A673 (cell line): ENCODE measurements around the gene HRH1. TPM values are rescaled to one million over a fixed set of nuclear protein-coding genes. Genes with fewer than 3 reads are reported as not detected.

Source experiments
- BruUV-seq: library from RNA; stranded (reverse); fragments of 400-500 nt; replicated peaks from 2 replicates; lab custom pipeline; 2021; lab: Mats Ljungman, UMichigan
- CTCF ChIA-PET: fragments of 300-600 bp; sonication (Branson Sonifier 250); formaldehyde crosslinking; loops from one replicate; lab custom pipeline; 2022; ENCODE audit warnings: antibody characterized with exemption; lab: Charles Lee
- POLR2A ChIA-PET: fragments of 300-600 bp; sonication (Branson Sonifier 250); formaldehyde crosslinking; loops from one replicate; lab custom pipeline; 2022; ENCODE audit warnings: antibody characterized with exemption; ENCODE audit not compliant: low non-redundant PET; lab: Charles Lee
- DNase-seq: peaks from one replicate; pipeline ENCODE4 v3.0.0-alpha.2; 2015; ENCODE audit warnings: low spot score
- H3K27ac ChIP-seq: fragments of 200-600 bp; sonication (generic); 2 replicates; pipeline ENCODE4 v1.5.1; 2016; ENCODE audit warnings: mixed run types, low read depth, mild to moderate bottlenecking, mixed read lengths, antibody characterized with exemption, low read length; ENCODE audit not compliant: poor library complexity, severe bottlenecking
- H3K27me3 ChIP-seq: fragments of 200-600 bp; sonication (generic); replicated peaks from 2 replicates; pipeline ENCODE4 v1.6.1; 2017; ENCODE audit warnings: mixed run types, low read depth, mild to moderate bottlenecking, mixed read lengths, antibody characterized with exemption, low read length; ENCODE audit not compliant: insufficient read depth, poor library complexity
- H3K36me3 ChIP-seq: fragments of 200-600 bp; sonication (generic); 2 replicates; pipeline ENCODE4 v1.6.1; 2016; ENCODE audit warnings: mixed run types, mild to moderate bottlenecking, mixed read lengths, antibody characterized with exemption, low read length; ENCODE audit not compliant: insufficient read depth, poor library complexity, severe bottlenecking
- H3K4me1 ChIP-seq: fragments of 200-600 bp; sonication (generic); 2 replicates; pipeline ENCODE4 v1.6.1; 2017; ENCODE audit warnings: mixed run types, mild to moderate bottlenecking, mixed read lengths, antibody characterized with exemption, low read length; ENCODE audit not compliant: insufficient read depth, poor library complexity, severe bottlenecking
- H3K4me3 ChIP-seq: fragments of 200-600 bp; sonication (generic); 2 replicates; pipeline ENCODE4 v1.5.1; 2016; ENCODE audit warnings: low read depth, mixed run types, mild to moderate bottlenecking, mixed read lengths, low read length; ENCODE audit not compliant: poor library complexity, severe bottlenecking
- H3K9me3 ChIP-seq: fragments of 200-600 bp; sonication (generic); 2 replicates; pipeline ENCODE4 v1.6.1; 2016; ENCODE audit warnings: mixed run types, low read depth, mild to moderate bottlenecking, mixed read lengths, antibody characterized with exemption, low read length; ENCODE audit not compliant: poor library complexity, severe bottlenecking
- CTCF ChIP-seq: fragments of 300-800, 200-600 bp; sonication (generic); conservative IDR thresholded peaks from 2 replicates; pipeline ENCODE4 v1.5.1; 2017; ENCODE audit warnings: low read depth, mild to moderate bottlenecking, antibody characterized with exemption, low read length, moderate library complexity, mixed read lengths
- EZH2 ChIP-seq: fragments of 200-600 bp; sonication (generic); IDR thresholded peaks from 2 replicates; pipeline ENCODE4 v1.6.1; 2017; ENCODE audit warnings: borderline replicate concordance, low read depth, mild to moderate bottlenecking, mixed read lengths, antibody characterized with exemption, low read length; ENCODE audit not compliant: poor library complexity, severe bottlenecking
- intact Hi-C: fragments of 100-400 bp; cut with micrococcal nuclease; formaldehyde crosslinking; loops from one replicate; pipeline ENCODE4 v1.10.0; 2022; ENCODE audit not compliant: unreplicated experiment
- total RNA-seq: library from RNA; stranded (reverse); gene quantifications from 2 replicates; pipeline ENCODE4 v1.2.3, GENCODE V29; 2021

HRH1 gene
- total RNA-seq, 1 experiment from 2014 or later, result 0.92 TPM

DNA sequence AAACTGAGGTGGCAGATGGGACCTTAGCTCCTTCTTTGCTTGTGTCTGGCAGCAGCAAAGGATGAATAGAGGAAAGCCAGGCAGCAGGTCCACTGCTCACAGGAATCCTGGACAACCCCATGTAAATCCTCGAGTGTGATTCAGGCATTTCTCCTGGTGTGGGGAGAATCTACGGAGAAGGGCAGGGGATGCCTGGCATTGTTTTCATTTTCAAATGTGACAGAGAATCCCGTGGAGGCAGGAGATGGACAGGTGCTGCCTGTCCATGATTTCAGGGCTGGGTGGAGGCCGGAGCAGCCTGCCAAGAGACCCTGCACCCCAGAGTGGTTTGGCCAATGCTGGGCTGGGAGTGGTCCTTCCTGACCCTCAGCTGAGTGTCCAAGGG, 1.7 kb downstream of the HRH1 start:
- Histone ChIP-seq H3K9me3 (no peaks in the 10 kb centered on the region), H3K27me3 (peaks cover 22% of the 10 kb centered on the region), H3K36me3 (no peaks in the 10 kb centered on the region), H3K27ac (no peak overlapping the region), H3K4me1 (peaks cover 5% of the 10 kb centered on the region), H3K4me3 (no peak overlapping the region)
- no TSS peak for BruUV-seq
- POLR2A ChIA-PET, result no interaction called here
- intact Hi-C loops, result loop anchor here (5.0 kb wide), 1 partner anchor 496 kb away; no protein-coding TSS in a partner anchor
- CTCF ChIA-PET, result interaction anchor here (0.6 to 1.8 kb wide), 3 partner anchors 83 to 182 kb away, joined by 3 to 18 read pairs (median 3); no protein-coding TSS in a partner anchor
- TF ChIP-seq CTCF (no peak), EZH2 (no peak)
- DNase-seq, result no peak

DNA sequence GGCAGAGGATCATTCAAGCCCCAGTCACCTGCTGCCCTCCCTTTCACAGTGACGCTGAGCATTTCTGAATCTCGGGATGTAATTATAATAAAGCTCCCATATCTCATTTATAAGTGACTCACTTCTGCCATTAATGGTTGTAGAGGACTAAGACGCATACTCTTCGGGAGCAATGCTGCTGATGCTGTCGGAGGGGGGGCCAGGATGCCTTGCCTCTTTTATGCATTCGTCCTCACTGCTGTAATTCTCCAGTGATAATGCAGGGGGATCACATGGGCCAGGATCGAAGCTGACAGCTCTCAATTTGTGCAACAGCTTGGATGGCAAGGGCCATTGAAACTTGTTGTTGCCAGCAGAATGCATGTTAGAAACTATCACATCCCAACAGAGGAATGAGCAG, 3.1 kb downstream of the HRH1 start:
- no peak overlapping the region for H3K27ac ChIP-seq
- intact Hi-C loops, result loop anchor here (5.0 kb wide), 1 partner anchor 495 kb away; no protein-coding TSS in a partner anchor
- no peak for DNase-seq
- TF ChIP-seq EZH2 (no peak), CTCF (no peak)
- H3K36me3 ChIP-seq, result no peaks in the 10 kb centered on the region
- BruUV-seq, result no TSS peak
- CTCF ChIA-PET, result interaction anchor here (0.5 to 1.0 kb wide), 2 partner anchors 97 to 494 kb away, joined by 3 read pairs; no protein-coding TSS in a partner anchor
- no peak overlapping the region for H3K4me3 ChIP-seq
- no peaks in the 10 kb centered on the region for H3K9me3 ChIP-seq
- POLR2A ChIA-PET, result no interaction called here
- H3K27me3 ChIP-seq, result peaks cover 22% of the 10 kb centered on the region
- H3K4me1 ChIP-seq, result peaks cover 5% of the 10 kb centered on the region

DNA sequence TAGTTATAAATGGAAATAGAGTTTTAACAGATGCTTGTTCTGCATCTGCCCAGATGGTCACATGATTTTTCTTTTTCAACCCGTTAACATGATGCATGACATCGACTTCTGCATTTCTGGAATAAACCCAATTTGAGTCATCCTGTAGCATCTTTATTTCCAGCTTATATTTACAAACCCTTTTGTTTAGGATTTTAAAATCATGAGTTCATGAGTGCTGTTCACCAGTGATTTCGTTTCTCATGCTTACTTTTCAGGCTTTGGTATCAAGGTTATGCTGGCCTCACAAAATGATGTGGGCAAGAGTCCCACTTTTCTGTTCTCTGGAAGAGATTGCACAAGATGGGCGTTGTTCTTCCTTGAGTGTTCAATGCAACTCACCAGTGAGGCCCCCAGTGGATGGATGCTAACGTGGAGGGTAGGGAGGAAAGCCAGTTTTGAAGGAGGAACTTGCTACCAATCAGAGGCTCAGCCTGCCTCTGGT, 5.2 kb downstream of the HRH1 start:
- ChIA-PET POLR2A (no interaction called here), CTCF (no interaction called here)
- no peak for TF ChIP-seq CTCF
- no peak for DNase-seq
- no peak overlapping the region for H3K4me3 ChIP-seq
- H3K4me1 ChIP-seq, result peaks cover 5% of the 10 kb centered on the region
- H3K9me3 ChIP-seq, result no peaks in the 10 kb centered on the region
- H3K27me3 ChIP-seq, result peaks cover 19% of the 10 kb centered on the region
- no peaks in the 10 kb centered on the region for H3K36me3 ChIP-seq
- no peak overlapping the region for H3K27ac ChIP-seq
- intact Hi-C loops, result loop anchor here (5.0 kb wide), 1 partner anchor 493 kb away; no protein-coding TSS in a partner anchor
- no TSS peak for BruUV-seq
